HepG2 (cell line): Measurements from ENCODE around the gene TMEM214. TPM values are rescaled to one million over a fixed set of nuclear protein-coding genes. Genes with fewer than 3 reads are reported as not detected.

ENCODE experiments used
- ELF1 ChIP-seq: sonication (generic); formaldehyde crosslinking; IDR thresholded peaks from 2 replicates; pipeline ENCODE4 v1.4.0; 2020; ENCODE audit warnings: missing genetic modification reagents
- ELF4 ChIP-seq: sonication (generic); formaldehyde crosslinking; IDR thresholded peaks from 2 replicates; pipeline ENCODE4 v1.5.0; 2020; ENCODE audit warnings: missing genetic modification reagents, mild to moderate bottlenecking, moderate library complexity, borderline replicate concordance
- FOXA1 ChIP-seq, 2 experiments: fragments of 450-650 bp in 1 of 2; sonication (generic) in 1 of 2; formaldehyde crosslinking in 1 of 2; IDR thresholded peaks; 2 replicates each; pipeline versions ENCODE4 v1.4.0 to v1.6.1; 2016 to 2020; ENCODE audit warnings: missing genetic modification reagents in 1 of 2
- GTF3A ChIP-seq: sonication (generic); formaldehyde crosslinking; conservative IDR thresholded peaks from 2 replicates; pipeline ENCODE4 v1.4.0; 2020; ENCODE audit warnings: mild to moderate bottlenecking, missing genetic modification reagents
- HNRNPLL ChIP-seq: fragments of 200-400 bp; formaldehyde crosslinking; IDR thresholded peaks from 2 replicates; pipeline ENCODE4 v1.6.1; 2017; ENCODE audit warnings: mild to moderate bottlenecking, low read depth, low read length; ENCODE audit not compliant: poor library complexity, severe bottlenecking
- PAWR ChIP-seq: sonication (generic); formaldehyde crosslinking; IDR thresholded peaks from 2 replicates; pipeline ENCODE4 v1.4.0; 2020; ENCODE audit warnings: missing genetic modification reagents, mild to moderate bottlenecking, borderline replicate concordance
- PPARG ChIP-seq: conservative IDR thresholded peaks from 2 replicates; pipeline ENCODE4 v1.6.1; 2016; ENCODE audit warnings: missing biosample characterization, missing genetic modification reagents
- RBFOX2 ChIP-seq: fragments of 200-400 bp; formaldehyde crosslinking; IDR thresholded peaks from 2 replicates; pipeline ENCODE4 v1.6.1; 2017; ENCODE audit warnings: low read depth, mild to moderate bottlenecking, low read length
- RFX5 ChIP-seq: IDR thresholded peaks from 2 replicates; pipeline ENCODE4 v1.6.1; 2011; ENCODE audit warnings: low read depth, low read length, improper control_type of control experiment
- RFXAP ChIP-seq: sonication (generic); formaldehyde crosslinking; IDR thresholded peaks from 2 replicates; pipeline ENCODE4 v1.4.0; 2020; ENCODE audit warnings: missing genetic modification reagents, borderline replicate concordance
- TBP ChIP-seq: sonication (generic); formaldehyde crosslinking; IDR thresholded peaks from 2 replicates; pipeline ENCODE4 v1.5.0; 2020; ENCODE audit warnings: missing genetic modification reagents
- ZKSCAN8 ChIP-seq: IDR thresholded peaks from 2 replicates; pipeline ENCODE4 v1.6.1; 2016; ENCODE audit warnings: borderline replicate concordance, missing genetic modification reagents, missing compliant biosample characterization
- ZMYM2 ChIP-seq: sonication (generic); formaldehyde crosslinking; IDR thresholded peaks from 2 replicates; pipeline ENCODE4 v1.8.0; 2022; ENCODE audit warnings: mild to moderate bottlenecking, missing genetic modification reagents
- ZNF101 ChIP-seq: sonication (generic); formaldehyde crosslinking; IDR thresholded peaks from 2 replicates; pipeline ENCODE4 v1.4.0; 2020; ENCODE audit warnings: mild to moderate bottlenecking, low read depth, missing genetic modification reagents, borderline replicate concordance
- ZNF232 ChIP-seq: sonication (generic); formaldehyde crosslinking; IDR thresholded peaks from 2 replicates; pipeline ENCODE4 v1.4.0; 2020; ENCODE audit warnings: missing genetic modification reagents, borderline replicate concordance
- ZNF253 ChIP-seq: sonication (generic); formaldehyde crosslinking; IDR thresholded peaks from 2 replicates; pipeline ENCODE4 v1.8.0; 2022; ENCODE audit warnings: mild to moderate bottlenecking, missing genetic modification reagents, borderline replicate concordance
- ZNF264 ChIP-seq: sonication (generic); formaldehyde crosslinking; IDR thresholded peaks from 2 replicates; pipeline ENCODE4 v1.4.0; 2020; ENCODE audit warnings: missing genetic modification reagents
- ZNF468 ChIP-seq: sonication (generic); formaldehyde crosslinking; IDR thresholded peaks from 2 replicates; pipeline ENCODE4 v1.8.0; 2022; ENCODE audit warnings: mild to moderate bottlenecking, moderate library complexity, missing genetic modification reagents
- ZNF768 ChIP-seq: sonication (generic); formaldehyde crosslinking; IDR thresholded peaks from 2 replicates; pipeline ENCODE4 v1.4.0; 2020; ENCODE audit warnings: missing genetic modification reagents
- polyA plus RNA-seq, 8 experiments: library from polyadenylated mRNA; depleted of rRNA in 3 of 8; stranded (reverse) in 7 of 8; unstranded in 1 of 8; fragments of >200 nt; fragmentation: Illumina TruSeq in 4 of 8; extraction: Trizol in 4 of 8; gene quantifications; 2 replicates each; pipeline versions ENCODE4 v1.2.1 to v1.2.3, GENCODE V29; 2011 to 2016; ENCODE audit warnings: low read depth in 4 of 8, missing spikeins in 1 of 8, mixed read lengths in 1 of 8; ENCODE audit not compliant: insufficient read depth in 1 of 8
- total RNA-seq, 5 experiments: library from RNA; depleted of rRNA; stranded (reverse); fragments of >200 nt; fragmentation: Illumina TruSeq; extraction: Trizol; gene quantifications; 2 replicates each; pipeline ENCODE4 v1.2.3, GENCODE V29; 2016; ENCODE audit warnings: low read depth in 1 of 5
- TF ChIP-seq, protein P1 (sequence below): sonication (generic); formaldehyde crosslinking; IDR thresholded peaks from 2 replicates; pipeline ENCODE4 v1.8.0; 2022; ENCODE audit warnings: missing genetic modification reagents, mild to moderate bottlenecking, moderate library complexity, borderline replicate concordance
- TF ChIP-seq, protein P2 (sequence below): sonication (generic); formaldehyde crosslinking; IDR thresholded peaks from 2 replicates; pipeline ENCODE4 v1.4.0; 2020; ENCODE audit warnings: missing genetic modification reagents
- TF ChIP-seq, protein P3 (sequence below): IDR thresholded peaks from 2 replicates; pipeline ENCODE4 v1.6.1; 2012; ENCODE audit warnings: low read length, improper control_type of control experiment

TMEM214 gene
- total and polyA plus RNA-seq, 2 of the 13 experiments (the other 11 are each of a cell fraction or from before 2014, with no cell fraction given) = 58.3 to 132 TPM

DNA sequence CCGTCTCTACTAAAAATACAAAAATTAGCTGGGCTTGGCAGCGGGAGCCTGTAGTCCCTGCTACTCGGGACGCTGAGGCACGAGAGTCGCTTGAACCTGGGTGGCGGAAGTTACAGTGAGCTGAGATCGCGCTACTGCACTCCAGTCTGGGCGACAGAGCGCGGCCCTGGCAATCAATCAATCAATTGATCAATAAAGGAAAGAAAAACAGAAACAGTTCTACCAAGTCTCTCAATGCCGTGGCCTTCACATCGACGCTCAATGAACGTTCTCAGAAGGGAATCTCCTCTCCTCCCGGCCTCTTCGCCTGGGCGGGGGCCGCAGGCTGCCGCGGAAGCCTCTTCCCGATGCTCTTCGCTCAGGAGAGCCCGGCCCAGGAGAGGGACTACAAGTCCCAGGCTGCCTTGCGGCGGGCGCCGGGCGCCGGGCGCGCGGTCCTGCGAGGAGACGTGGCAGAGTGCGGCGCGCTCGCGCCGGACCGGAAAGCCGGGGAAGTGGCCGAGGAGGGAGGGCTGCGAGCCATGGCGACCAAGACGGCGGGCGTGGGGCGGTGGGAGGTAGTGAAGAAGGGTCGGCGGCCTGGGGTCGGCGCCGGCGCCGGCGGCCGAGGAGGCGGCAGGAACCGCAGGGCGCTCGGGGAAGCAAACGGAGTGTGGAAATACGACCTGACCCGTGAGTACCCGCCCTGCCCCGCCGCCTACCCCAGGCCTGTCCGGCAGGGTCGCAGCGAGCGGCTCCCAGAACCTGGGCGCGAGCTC, at the start of gene TMEM214 (continued):
- TF ChIP-seq, protein P1, sequence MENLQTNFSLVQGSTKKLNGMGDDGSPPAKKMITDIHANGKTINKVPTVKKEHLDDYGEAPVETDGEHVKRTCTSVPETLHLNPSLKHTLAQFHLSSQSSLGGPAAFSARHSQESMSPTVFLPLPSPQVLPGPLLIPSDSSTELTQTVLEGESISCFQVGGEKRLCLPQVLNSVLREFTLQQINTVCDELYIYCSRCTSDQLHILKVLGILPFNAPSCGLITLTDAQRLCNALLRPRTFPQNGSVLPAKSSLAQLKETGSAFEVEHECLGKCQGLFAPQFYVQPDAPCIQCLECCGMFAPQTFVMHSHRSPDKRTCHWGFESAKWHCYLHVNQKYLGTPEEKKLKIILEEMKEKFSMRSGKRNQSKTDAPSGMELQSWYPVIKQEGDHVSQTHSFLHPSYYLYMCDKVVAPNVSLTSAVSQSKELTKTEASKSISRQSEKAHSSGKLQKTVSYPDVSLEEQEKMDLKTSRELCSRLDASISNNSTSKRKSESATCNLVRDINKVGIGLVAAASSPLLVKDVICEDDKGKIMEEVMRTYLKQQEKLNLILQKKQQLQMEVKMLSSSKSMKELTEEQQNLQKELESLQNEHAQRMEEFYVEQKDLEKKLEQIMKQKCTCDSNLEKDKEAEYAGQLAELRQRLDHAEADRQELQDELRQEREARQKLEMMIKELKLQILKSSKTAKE (CRISPR knock-in tag) = no peak
- TF ChIP-seq TBP (CRISPR knock-in tag) (peak; percentile 89), ZNF468 (no peak), ZNF264 (CRISPR knock-in tag) (peak; percentile 63), RFXAP (CRISPR knock-in tag) (peak; percentile 89), ZNF253 (CRISPR knock-in tag) (no peak), PAWR (CRISPR knock-in tag) (no peak), ZNF101 (CRISPR knock-in tag) (no peak), PPARG (CRISPR knock-in tag) (0 out of 2 replicates have a peak, but pooled peaks have one; percentile 6), FOXA1 (IDR thresholded peaks at IDR 0.05) (no peak), FOXA1 (CRISPR knock-in tag; IDR thresholded peaks at IDR 0.05) (no peak), ZNF768 (CRISPR knock-in tag) (peak; percentile 66), ELF4 (CRISPR knock-in tag) (peak; percentile 24; the same call in 1 of the 2 replicates), ZNF232 (CRISPR knock-in tag) (peak; percentile 44; the same call in 1 of the 2 replicates), RFX5 (0 out of 2 replicates have a peak, but pooled peaks have one; percentile 10), ZKSCAN8 (CRISPR knock-in tag) (peak; percentile 66; the same call in 1 of the 2 replicates), HNRNPLL (peak; percentile 77), ZMYM2 (CRISPR knock-in tag) (peak; percentile 76), RBFOX2 (peak; percentile 98), GTF3A (CRISPR knock-in tag) (peak; percentile 48; the same call in 1 of the 2 replicates), ELF1 (CRISPR knock-in tag) (peak; percentile 57; the same call in 1 of the 2 replicates)
- TF ChIP-seq, protein P2, sequence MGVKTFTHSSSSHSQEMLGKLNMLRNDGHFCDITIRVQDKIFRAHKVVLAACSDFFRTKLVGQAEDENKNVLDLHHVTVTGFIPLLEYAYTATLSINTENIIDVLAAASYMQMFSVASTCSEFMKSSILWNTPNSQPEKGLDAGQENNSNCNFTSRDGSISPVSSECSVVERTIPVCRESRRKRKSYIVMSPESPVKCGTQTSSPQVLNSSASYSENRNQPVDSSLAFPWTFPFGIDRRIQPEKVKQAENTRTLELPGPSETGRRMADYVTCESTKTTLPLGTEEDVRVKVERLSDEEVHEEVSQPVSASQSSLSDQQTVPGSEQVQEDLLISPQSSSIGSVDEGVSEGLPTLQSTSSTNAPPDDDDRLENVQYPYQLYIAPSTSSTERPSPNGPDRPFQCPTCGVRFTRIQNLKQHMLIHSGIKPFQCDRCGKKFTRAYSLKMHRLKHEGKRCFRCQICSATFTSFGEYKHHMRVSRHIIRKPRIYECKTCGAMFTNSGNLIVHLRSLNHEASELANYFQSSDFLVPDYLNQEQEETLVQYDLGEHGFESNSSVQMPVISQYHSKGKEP (CRISPR knock-in tag) = peak; percentile 57; the same call in 1 of the 2 replicates
- TF ChIP-seq, protein P3, sequence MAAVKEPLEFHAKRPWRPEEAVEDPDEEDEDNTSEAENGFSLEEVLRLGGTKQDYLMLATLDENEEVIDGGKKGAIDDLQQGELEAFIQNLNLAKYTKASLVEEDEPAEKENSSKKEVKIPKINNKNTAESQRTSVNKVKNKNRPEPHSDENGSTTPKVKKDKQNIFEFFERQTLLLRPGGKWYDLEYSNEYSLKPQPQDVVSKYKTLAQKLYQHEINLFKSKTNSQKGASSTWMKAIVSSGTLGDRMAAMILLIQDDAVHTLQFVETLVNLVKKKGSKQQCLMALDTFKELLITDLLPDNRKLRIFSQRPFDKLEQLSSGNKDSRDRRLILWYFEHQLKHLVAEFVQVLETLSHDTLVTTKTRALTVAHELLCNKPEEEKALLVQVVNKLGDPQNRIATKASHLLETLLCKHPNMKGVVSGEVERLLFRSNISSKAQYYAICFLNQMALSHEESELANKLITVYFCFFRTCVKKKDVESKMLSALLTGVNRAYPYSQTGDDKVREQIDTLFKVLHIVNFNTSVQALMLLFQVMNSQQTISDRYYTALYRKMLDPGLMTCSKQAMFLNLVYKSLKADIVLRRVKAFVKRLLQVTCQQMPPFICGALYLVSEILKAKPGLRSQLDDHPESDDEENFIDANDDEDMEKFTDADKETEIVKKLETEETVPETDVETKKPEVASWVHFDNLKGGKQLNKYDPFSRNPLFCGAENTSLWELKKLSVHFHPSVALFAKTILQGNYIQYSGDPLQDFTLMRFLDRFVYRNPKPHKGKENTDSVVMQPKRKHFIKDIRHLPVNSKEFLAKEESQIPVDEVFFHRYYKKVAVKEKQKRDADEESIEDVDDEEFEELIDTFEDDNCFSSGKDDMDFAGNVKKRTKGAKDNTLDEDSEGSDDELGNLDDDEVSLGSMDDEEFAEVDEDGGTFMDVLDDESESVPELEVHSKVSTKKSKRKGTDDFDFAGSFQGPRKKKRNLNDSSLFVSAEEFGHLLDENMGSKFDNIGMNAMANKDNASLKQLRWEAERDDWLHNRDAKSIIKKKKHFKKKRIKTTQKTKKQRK = no peak
